ENCODE results near the gene RABAC1.
A peak's percentile ranks its signal among the peaks of the same experiment; 100 is the strongest.
"Not testable (repeated sequence)": the region's sequence is repeated elsewhere in the genome, so short reads cannot be mapped to it uniquely, and the experiment has no call there.

The RABAC1 gene

DNA sequence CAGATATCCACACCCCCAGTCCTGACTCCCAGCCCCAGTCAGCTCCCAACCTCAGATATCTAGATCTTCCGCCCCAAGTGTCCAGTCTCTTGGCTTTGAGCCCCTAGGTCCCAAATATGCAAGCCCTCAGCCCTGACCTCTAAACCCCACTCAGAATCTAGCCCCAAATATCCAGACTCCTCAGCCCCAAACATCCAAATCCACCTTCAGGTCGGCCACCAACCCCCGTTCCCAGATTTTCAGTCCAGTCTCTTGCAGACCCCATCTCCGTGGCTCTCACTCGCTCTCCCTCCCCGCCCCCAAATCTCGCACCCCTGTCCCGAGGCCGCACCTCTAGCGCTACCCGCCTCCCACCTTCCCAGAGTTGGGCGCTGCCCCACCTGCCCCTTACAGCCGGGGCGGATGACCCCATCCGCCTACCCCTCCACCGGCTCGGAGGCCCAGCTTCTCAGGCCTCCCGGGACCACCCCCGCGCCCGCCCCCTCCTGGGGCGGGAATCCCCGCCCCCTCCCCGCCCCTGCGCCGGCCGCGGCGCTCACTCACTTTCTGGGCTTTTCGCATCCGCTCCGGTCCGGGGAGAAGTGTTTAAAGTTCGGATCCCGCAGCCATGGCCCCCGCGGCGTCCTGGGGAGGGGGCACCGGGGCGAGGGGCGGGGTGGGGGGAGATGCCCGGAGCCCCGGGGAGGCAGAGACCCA is 31.5 kb downstream of the RABAC1 start:
- DNase-seq, result peak; percentile 12

GRCh38 chr19:41926763-41927496 is 32.2 kb downstream of the RABAC1 start:
- no peak for DNase-seq

DNA sequence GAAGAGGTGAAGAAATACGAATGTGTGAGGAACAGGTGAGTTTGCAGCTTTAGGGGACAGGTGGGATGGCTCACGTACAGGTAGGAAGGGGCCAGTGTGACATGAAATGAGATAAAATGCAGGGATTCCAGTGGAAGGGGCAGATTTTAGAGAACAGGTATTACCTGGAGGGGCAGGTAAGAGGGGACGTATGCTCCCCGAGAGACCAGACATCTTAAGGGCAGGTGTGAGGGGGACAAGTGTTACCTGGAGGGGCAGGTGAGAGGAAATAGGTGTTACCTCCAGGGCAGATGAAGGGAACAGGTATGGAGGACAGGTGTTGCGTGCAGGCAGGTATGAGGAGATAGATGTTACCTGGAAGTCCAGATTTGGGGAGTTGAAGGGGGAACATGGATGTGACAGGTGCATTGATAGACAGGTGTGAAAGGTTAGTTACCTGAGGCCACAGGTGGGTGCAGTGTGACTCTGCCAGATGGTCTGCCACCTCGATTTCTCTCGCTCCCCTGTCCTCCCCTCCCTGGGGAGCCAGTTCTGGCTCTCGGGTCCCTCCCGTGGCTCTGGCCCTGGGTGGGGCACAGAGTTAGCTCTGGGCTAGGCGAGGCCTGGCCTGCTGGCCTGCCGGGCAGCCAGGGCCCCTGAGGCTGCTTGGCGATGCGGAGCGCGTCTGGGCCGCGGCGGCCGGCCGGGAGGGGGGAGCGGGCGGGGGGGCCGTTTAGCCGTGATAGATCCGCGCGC is 32.9 kb downstream of the RABAC1 start:
- no peak for DNase-seq

DNA sequence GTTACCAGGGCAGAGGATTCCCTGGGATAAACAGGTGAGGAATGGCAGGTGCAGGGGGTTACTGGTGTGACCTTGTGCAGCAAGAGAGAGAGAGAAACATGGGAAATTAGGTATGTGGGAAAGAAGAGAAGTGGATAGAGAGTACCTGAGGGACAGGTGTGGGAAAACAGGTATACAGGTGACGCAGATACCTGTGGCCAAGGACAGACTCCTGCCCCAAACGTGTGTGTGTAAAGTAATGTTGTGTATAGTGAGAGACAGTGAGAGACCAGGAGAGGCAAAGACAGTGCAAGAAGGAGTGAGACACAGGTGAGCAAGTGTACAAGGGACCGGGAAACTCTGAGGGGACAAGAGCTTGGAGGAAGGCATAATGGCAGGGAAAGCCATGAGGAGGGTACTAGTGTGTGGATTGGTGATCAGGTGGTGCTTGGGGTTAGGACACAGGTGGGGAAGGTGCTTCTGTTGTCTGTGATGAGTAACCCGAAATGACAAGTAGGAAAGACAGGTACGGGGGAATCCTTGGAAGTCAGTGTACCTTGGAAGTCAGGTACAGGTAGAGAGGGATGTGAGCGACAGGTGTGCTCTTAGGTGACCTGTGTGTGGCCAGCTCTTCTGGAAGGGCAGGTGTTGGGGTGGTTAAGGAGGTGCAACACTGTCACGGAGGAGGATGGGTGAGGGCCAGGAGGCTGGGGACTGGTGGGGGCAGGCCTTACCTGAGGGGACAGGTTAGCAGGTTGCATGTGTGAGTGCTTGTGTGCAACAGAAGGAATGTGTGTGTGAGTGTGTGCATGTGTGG is 33.7 kb downstream of the RABAC1 start:
- DNase-seq, result no peak

GRCh38 chr19:41924151-41925145 is 34.7 kb downstream of the RABAC1 start:
- no peak for DNase-seq

- no peak for DNase-seq
Observed at GRCh38 chr19:41923045-41923788, 35.9 kb downstream of the RABAC1 start.

- DNase-seq, result no peak
Observed at GRCh38 chr19:41922585-41922984, 36.5 kb downstream of the RABAC1 start.

DNA sequence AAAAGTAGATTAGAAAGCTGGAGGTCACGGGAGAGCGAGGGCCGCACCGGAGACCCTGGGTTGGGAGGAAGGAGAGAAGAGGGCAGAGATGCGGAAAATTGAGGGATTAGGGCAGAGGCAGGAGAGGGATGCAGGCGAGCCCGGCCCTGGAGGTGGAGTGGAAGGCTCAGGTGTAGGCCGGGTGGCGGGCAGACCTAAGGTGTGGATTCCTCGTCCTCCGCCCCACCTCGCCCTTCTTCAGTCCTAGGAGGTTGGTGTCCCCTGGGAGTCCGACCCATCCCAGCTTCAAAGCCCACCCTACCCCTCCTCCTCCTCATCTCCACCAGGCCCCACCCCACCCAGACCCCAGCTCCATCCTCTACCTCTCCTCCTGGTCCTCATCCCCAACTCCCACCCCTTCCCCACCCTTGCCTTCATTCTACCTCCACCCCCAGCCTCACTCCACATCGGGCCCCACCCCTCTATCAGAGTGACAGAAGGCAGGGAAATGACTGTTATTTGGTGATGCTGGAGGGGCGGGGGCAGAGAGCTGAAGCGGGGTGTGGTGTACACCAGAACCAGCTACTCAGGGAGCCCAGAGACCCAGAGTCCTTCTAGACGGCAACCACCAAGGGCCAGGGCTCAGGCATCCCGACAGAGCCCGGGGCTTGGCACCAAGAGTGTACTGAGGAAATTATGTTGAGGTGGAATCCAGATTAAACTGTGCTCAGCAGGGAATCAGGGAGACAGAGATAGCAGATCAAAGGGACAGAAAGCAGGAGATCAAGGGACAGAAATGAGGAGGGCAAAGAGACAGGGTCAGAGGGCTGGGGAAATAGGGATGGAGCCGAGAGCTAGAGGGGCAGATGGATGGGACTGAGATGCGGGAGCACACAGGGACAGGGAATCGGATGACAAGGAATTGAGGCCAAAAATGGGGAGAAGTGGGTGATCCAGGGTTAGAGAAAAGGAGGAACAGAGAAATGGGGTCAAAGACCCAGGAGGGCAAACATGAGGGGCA is 37.2 kb downstream of the RABAC1 start:
- no peak for DNase-seq

DNA sequence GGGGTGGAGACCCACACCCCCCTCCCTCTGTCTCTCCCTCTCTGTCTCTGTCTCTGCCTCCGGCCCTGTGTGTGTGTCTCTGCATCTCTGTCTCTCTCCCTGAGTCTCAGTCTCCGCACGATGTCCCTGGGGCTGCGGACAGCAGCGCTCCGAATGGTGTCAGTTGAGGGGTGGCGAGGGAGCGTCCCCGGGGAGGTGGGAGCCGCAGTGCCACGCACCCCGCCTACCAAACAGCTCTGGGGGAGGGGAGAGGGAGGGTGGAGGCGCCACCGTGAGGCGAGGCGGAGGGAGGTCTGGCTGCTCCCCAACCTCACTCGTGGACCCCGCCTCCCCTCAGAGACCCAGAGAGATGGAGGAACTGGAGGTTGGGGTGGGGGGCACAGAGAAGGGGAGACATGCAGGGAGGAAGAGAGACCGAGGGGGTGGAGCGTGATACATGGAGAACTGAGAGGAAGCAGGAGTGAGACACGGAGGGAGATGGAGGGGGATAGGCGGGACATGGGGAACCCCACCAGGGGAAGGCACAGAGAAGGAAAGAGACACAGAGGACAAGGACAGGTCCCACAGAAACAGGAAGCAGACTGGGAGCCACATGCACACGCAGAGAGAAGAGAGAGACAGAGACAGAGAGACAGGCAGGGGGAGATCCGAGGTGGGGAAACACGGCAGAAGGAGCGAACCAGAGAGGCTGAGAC is 38.1 kb downstream of the RABAC1 start:
- no peak for DNase-seq

DNA sequence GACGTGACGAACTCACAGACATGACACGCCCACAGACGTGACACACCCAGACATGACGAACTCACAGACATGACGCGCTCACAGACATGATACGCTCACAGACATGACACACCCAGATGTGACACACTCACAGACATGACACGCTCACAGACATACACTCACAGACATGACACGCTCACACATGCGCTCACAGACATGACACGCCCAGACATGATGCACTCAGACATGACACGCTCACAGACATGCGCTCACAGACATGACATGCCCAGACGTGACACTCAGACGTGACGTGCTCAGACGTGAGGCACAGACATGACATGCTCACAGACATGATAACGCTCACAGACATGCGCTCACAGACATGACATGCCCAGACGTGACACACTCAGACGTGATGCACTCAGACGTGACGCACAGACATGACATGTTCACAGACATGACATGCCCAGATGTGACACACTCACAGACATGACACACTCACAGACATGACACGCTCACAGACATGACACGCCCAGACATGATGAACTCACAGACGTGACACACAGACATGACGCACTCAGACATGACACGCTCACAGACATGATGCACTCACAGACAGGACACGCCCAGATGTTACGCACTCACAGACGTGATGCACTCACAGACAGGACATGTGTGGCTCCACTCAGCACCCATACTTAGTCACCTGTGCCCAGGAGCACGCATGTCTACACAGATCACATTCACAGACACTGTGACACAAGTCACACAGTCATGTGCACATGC is 39.0 kb downstream of the RABAC1 start:
- DNase-seq, result no peak

- no peak for DNase-seq
Observed at GRCh38 chr19:41918653-41919244, 40.4 kb downstream of the RABAC1 start.

DNA sequence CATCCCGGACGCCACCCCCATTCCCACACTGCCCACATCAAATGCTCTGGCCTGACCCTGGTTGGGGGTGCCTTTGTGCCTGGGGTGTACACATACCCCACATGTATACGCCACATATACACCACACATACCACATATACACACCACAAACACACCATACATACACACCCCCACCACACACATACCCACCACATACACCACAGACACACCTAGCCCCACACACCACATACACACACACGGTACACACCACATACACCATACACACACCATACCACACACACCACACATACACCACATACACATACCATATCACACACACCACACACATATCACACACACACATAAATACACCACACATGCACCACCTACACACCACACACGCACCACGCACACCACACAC is 41.0 kb downstream of the RABAC1 start:
- DNase-seq, result no peak

- DNase-seq, result no peak
Observed at GRCh38 chr19:41917676-41918075, 41.4 kb downstream of the RABAC1 start.

GRCh38 chr19:41915776-41916414 is 43.2 kb downstream of the RABAC1 start:
- no peak for DNase-seq

GRCh38 chr19:41915021-41915775 is 43.9 kb downstream of the RABAC1 start:
- DNase-seq, result no peak

DNA sequence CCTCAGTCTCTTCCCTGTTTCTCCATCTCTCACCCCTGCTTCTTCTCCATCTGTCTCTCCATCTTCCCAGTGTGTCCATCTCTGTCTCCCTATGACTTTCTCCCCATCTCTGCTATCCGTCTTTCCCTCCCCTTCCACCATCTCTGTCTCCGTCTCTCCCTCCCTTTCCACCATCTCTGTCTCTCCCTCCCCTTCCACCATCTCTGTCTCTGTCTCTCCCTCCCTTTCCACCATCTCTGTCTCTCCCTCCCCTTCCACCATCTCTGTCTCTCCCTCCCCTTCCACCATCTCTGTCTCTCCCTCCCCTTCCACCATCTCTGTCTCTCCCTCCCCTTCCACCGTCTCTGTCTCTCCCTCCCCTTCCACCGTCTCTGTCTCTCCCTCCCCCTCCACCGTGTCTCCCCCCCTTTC is 44.7 kb downstream of the RABAC1 start:
- not testable (repeated sequence) for DNase-seq

Measured in activated CD4-positive, alpha-beta T cell treated with anti-CD3 and anti-CD28 coated beads, Interleukin-10, Interleukin-2, amounts not matched to agents 100 ng/mL and 50 ng/mL, durations not matched to agents 16 hours and 8 hours (primary cell).